CD14-positive monocyte (primary cell): ENCODE data around the gene BRICD5. TPM values are rescaled to one million over a fixed set of nuclear protein-coding genes. Genes with fewer than 3 reads are reported as not detected.
"Not testable (repeated sequence)": the region's sequence is repeated elsewhere in the genome, so short reads cannot be mapped to it uniquely, and the experiment has no call there.

ENCODE experiments used
- DNase-seq, 3 donors: peaks; one replicate each; pipeline ENCODE4 v3.0.0-alpha.2; 2011 to 2022
- H2AFZ ChIP-seq: 2 replicates; pipeline ENCODE4 v1.6.0; 2012; ENCODE audit warnings: mild to moderate bottlenecking, low read depth, low read length, inconsistent platforms; ENCODE audit not compliant: insufficient read depth, poor library complexity, severe bottlenecking
- H3K27ac ChIP-seq, 2 donors: 1 replicate in 1 of 2; 2 replicates in 1 of 2; pipeline ENCODE4 v1.5.1; 2012 to 2013; ENCODE audit warnings: low read length in 2 of 2, control low read depth in 1 of 2, inconsistent platforms in 1 of 2, low read depth in 1 of 2, mild to moderate bottlenecking in 1 of 2
- H3K27me3 ChIP-seq, 2 donors: one replicate each; pipeline versions ENCODE4 v1.6.0 to v1.6.1; 2011 to 2013; ENCODE audit warnings: low read length in 2 of 2; ENCODE audit not compliant: control insufficient read depth in 2 of 2, insufficient read depth in 2 of 2
- H3K36me3 ChIP-seq, 2 donors: replicated peaks in 1 of 2; 1 replicate in 1 of 2; 2 replicates in 1 of 2; pipeline versions ENCODE4 v1.5.1 to v1.6.1; 2012 to 2013; ENCODE audit warnings: low read length in 2 of 2, control low read depth in 1 of 2, inconsistent platforms in 1 of 2, mild to moderate bottlenecking in 1 of 2; ENCODE audit not compliant: insufficient read depth in 2 of 2, control insufficient read depth in 1 of 2
- H3K4me1 ChIP-seq, 2 donors: 1 replicate in 1 of 2; 2 replicates in 1 of 2; pipeline versions ENCODE4 v1.5.1 to v1.6.1; 2012 to 2013; ENCODE audit warnings: low read length in 2 of 2, control low read depth in 1 of 2, inconsistent platforms in 1 of 2, mild to moderate bottlenecking in 1 of 2, moderate library complexity in 1 of 2; ENCODE audit not compliant: insufficient read depth in 2 of 2, control insufficient read depth in 1 of 2
- H3K4me2 ChIP-seq: replicated peaks from 2 replicates; pipeline ENCODE3; 2012; ENCODE audit warnings: low read length, moderate library complexity, mild to moderate bottlenecking; ENCODE audit not compliant: poor library complexity, severe bottlenecking; ENCODE audit errors: extremely low read depth
- H3K4me3 ChIP-seq, 3 experiments: fragments of 200-600 bp in 1 of 3; sonication (generic) in 1 of 3; replicated peaks in 1 of 3; 1 replicate in 2 of 3; 2 replicates in 1 of 3; pipeline ENCODE4 v1.5.1; 2011 to 2013; ENCODE audit warnings: low read length in 3 of 3, mild to moderate bottlenecking in 3 of 3, control low read depth in 2 of 3, low read depth in 2 of 3, inconsistent platforms in 1 of 3, moderate library complexity in 1 of 3
- H3K79me2 ChIP-seq: 2 replicates; pipeline ENCODE4 v1.6.0; 2012; ENCODE audit warnings: mild to moderate bottlenecking, control low read depth, inconsistent platforms, low read length, moderate library complexity; ENCODE audit not compliant: insufficient read depth
- H3K9ac ChIP-seq: 2 replicates; pipeline ENCODE4 v1.6.0; 2017; ENCODE audit warnings: low read length, mild to moderate bottlenecking; ENCODE audit not compliant: insufficient read depth, poor library complexity, severe bottlenecking
- H3K9me3 ChIP-seq, 2 donors: replicated peaks in 1 of 2; 1 replicate in 1 of 2; 2 replicates in 1 of 2; pipeline versions ENCODE4 v1.5.1 to v1.6.1; 2012 to 2013; ENCODE audit warnings: low read length in 2 of 2, control low read depth in 1 of 2; ENCODE audit not compliant: control insufficient read depth in 1 of 2, insufficient read depth in 1 of 2
- H4K20me1 ChIP-seq: 2 replicates; pipeline ENCODE4 v1.6.0; 2012; ENCODE audit warnings: mild to moderate bottlenecking, low read length, control low read depth, moderate library complexity; ENCODE audit not compliant: insufficient read depth
- H3K27ac Mint-ChIP-seq, 7 donors: one replicate each; pipeline ENCODE4 v1.8.0; 2020; ENCODE audit warnings: mild to moderate bottlenecking in 7 of 7, mixed read lengths in 7 of 7, moderate library complexity in 6 of 7, inconsistent platforms in 2 of 7
- H3K27me3 Mint-ChIP-seq, 3 donors: one replicate each; pipeline ENCODE4 v1.8.0; 2021 to 2022; ENCODE audit warnings: low read depth in 3 of 3, mild to moderate bottlenecking in 3 of 3, mixed read lengths in 3 of 3, moderate library complexity in 3 of 3, inconsistent platforms in 1 of 3
- H3K36me3 Mint-ChIP-seq, 2 donors: one replicate each; pipeline ENCODE4 v1.8.0; 2020; ENCODE audit warnings: mixed read lengths in 2 of 2, inconsistent platforms in 1 of 2, mild to moderate bottlenecking in 1 of 2
- H3K4me1 Mint-ChIP-seq: one replicate; pipeline ENCODE4 v1.8.0; 2020; ENCODE audit warnings: mild to moderate bottlenecking, mixed read lengths
- H3K4me3 Mint-ChIP-seq, 2 donors: one replicate each; pipeline ENCODE4 v1.8.0; 2020; ENCODE audit warnings: mild to moderate bottlenecking in 2 of 2, mixed read lengths in 2 of 2, moderate library complexity in 1 of 2
- H3K9me3 Mint-ChIP-seq, 7 donors: one replicate each; pipeline ENCODE4 v1.8.0; 2020 to 2022; ENCODE audit warnings: mixed read lengths in 7 of 7, mild to moderate bottlenecking in 6 of 7, moderate library complexity in 6 of 7, inconsistent platforms in 2 of 7
- CTCF ChIP-seq: fragments of 200-600 bp; IDR thresholded peaks from one replicate; pipeline ENCODE4 v1.8.0; 2022; ENCODE audit warnings: antibody characterized with exemption, mild to moderate bottlenecking
- WGBS: methylation state at CpG from one replicate; pipeline ENCODE4 v1.1.5; 2013; ENCODE audit warnings: missing lambda C conversion rate; ENCODE audit not compliant: insufficient coverage; 5-methylcytosine and 5-hydroxymethylcytosine counted together
- intact Hi-C, 2 donors: fragments of 100-400 bp; cut with micrococcal nuclease; formaldehyde crosslinking; loops; one replicate each; pipeline versions ENCODE4 v1.15.0 to v1.15.1; 2023
- polyA plus RNA-seq, 3 donors: library from polyadenylated mRNA; depleted of rRNA in 1 of 3; unstranded in 2 of 3; stranded (reverse) in 1 of 3; fragments of 300-500 nt in 2 of 3; fragments of >200 nt in 1 of 3; fragmentation: Illumina TruSeq in 2 of 3; gene quantifications; 1 replicate in 2 of 3; 2 replicates in 1 of 3; pipeline ENCODE4 v1.2.3, GENCODE V29; 2012 to 2021

Gene BRICD5
- polyA plus RNA-seq, 3 donors = 8.8 TPM; not detected in 2

DNA sequence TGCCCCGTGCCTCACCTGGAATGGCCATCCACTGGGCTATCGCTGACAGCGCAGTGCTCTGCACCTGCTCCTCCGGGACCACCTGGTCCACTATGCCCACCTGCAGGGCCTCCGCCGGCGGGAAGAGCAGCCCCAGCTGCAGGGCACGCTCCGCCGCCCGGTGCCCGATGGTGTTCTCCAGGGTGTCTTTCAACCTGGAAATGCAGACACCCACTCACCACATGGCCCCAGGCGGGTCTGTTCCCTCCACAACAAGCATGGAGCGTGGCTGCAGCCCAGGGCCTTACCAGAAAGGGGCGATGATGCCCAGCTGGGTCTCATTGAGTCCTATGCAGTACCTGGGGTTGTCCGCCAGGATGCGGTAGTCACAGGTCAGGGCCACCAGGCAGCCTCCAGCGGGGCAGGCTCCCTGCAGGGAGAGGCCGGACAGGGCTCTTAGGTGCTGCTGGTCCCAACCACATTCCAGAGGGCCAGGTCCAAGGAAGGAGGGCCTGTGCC, 32.4 kb upstream of the BRICD5 start:
- H3K9me3 Mint-ChIP-seq = peaks cover 0 to 3% (median 0%) of the 10 kb centered on the region in 7 donors
- Histone ChIP-seq H2AFZ (no peak overlapping the region), H3K9me3 (no peaks in the 10 kb centered on the region), H3K4me3 (no peak overlapping the region), H3K27me3 (peaks cover 0 to 8% of the 10 kb centered on the region in 2 donors), H3K27ac (no peak overlapping the region), H3K9ac (no peak overlapping the region), H3K4me1 (no peaks in the 10 kb centered on the region), H3K36me3 (peaks cover 47 to 55% of the 10 kb centered on the region in 2 donors), H3K79me2 (no peaks in the 10 kb centered on the region), H4K20me1 (peaks cover 8% of the 10 kb centered on the region), H3K4me2 (no peak overlapping the region)
- H3K36me3 Mint-ChIP-seq = peaks cover 42 to 74% of the 10 kb centered on the region in 2 donors
- peaks cover 11 to 14% (median 11%) of the 10 kb centered on the region in 3 donors for H3K27me3 Mint-ChIP-seq
- TF ChIP-seq CTCF = no peak
- DNase-seq = no peak
- H3K4me3 Mint-ChIP-seq = no peak overlapping the region
- peaks cover 3% of the 10 kb centered on the region for H3K4me1 Mint-ChIP-seq
- H3K27ac Mint-ChIP-seq = no peak overlapping the region
- WGBS = 98% methylated on average over 19 of the region's 19 CpGs
- intact Hi-C loops = loop anchor here in 1 of 2 donors (10.0 kb wide), 1 partner anchor 238 kb away; the partner anchor contains the start of gene ZNF598

DNA sequence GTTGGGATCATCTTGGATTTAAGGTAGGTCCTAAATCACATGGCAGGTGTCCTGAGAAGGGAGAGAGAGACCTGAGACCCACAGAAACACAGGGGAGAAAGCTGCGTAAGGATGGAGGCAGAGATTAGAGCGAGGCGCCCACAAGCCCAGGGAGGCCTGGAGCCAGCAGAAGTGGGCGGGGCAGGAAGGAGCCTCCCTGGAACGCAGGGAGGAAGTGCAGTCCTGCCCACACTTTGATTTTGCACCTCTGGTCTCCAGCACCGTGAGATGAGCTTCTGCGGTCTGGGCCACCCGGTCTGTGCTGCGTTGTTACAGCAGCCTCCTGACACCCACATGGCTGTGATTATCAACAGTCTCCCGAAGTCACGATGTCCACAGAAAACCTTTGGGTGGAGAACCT, 31.9 kb upstream of the BRICD5 start:
- Mint-ChIP-seq H3K36me3 (peaks cover 42 to 72% of the 10 kb centered on the region in 2 donors), H3K27me3 (peaks cover 12 to 19% (median 14%) of the 10 kb centered on the region in 3 donors), H3K4me3 (no peak overlapping the region), H3K4me1 (peaks cover 3% of the 10 kb centered on the region), H3K9me3 (peaks cover 0 to 3% (median 0%) of the 10 kb centered on the region in 7 donors), H3K27ac (peak overlapping the region in 1 of 7 donors; percentile 54)
- H3K4me2 ChIP-seq = no peak overlapping the region
- peaks cover 12% of the 10 kb centered on the region for H4K20me1 ChIP-seq
- no peaks in the 10 kb centered on the region for H3K4me1 ChIP-seq
- no peaks in the 10 kb centered on the region for H3K79me2 ChIP-seq
- WGBS = 82% methylated on average over 11 of the region's 11 CpGs
- H3K9me3 ChIP-seq = no peaks in the 10 kb centered on the region
- H3K36me3 ChIP-seq = peaks cover 47 to 55% of the 10 kb centered on the region in 2 donors
- H3K27ac ChIP-seq = no peak overlapping the region
- peaks cover 5 to 13% of the 10 kb centered on the region in 2 donors for H3K27me3 ChIP-seq
- intact Hi-C loops = loop anchor here in 1 of 2 donors (10.0 kb wide), 1 partner anchor 238 kb away; the partner anchor contains the start of gene ZNF598
- no peak for TF ChIP-seq CTCF
- no peak overlapping the region for H3K4me3 ChIP-seq
- H2AFZ ChIP-seq = no peak overlapping the region
- DNase-seq = no peak
- no peak overlapping the region for H3K9ac ChIP-seq

DNA sequence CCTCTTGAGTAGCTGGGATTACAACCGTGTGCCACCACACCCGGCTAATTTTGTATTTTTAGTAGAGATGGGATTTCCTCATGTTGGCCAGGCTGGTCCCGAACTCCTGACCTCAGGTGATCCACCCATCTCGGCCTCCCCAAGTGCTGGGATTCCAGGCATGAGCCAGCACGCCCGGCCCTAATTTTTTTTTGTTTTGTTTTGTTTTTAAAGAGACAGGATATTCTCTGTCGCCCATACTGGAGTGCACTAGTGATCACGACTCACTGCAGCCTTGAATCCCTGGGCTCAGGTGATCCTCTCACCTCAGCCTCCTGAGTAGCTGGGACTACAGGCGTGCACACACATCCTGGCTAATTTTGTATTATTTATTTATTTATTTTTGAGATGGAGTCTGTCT, 29.7 kb upstream of the BRICD5 start:
- not testable (repeated sequence) for H3K4me3 ChIP-seq, H3K27ac Mint-ChIP-seq, H3K4me2 ChIP-seq, H2AFZ ChIP-seq, H3K27ac ChIP-seq, H3K9me3 ChIP-seq, DNase-seq, H3K79me2 ChIP-seq, H3K9me3 Mint-ChIP-seq, H3K4me3 Mint-ChIP-seq, H3K9ac ChIP-seq, H3K4me1 ChIP-seq, H3K4me1 Mint-ChIP-seq
- intact Hi-C loops = loop anchor here in 1 of 2 donors (10.0 kb wide), 1 partner anchor 236 kb away; the partner anchor contains the start of gene ZNF598
- 92% methylated on average over 4 of the region's 9 CpGs for WGBS
- Histone ChIP-seq H4K20me1 (peaks cover 22% of the 10 kb centered on the region), H3K36me3 (peaks cover 35 to 44% of the 10 kb centered on the region in 2 donors), H3K27me3 (peaks cover 18 to 36% of the 10 kb centered on the region in 2 donors)
- peaks cover 30 to 42% (median 33%) of the 10 kb centered on the region in 3 donors for H3K27me3 Mint-ChIP-seq
- peaks cover 36 to 61% of the 10 kb centered on the region in 2 donors for H3K36me3 Mint-ChIP-seq
